Measurements from ENCODE around the gene RSPH9.
A peak's percentile ranks its signal among the peaks of the same experiment; 100 is the strongest.

The RSPH9 gene

DNA sequence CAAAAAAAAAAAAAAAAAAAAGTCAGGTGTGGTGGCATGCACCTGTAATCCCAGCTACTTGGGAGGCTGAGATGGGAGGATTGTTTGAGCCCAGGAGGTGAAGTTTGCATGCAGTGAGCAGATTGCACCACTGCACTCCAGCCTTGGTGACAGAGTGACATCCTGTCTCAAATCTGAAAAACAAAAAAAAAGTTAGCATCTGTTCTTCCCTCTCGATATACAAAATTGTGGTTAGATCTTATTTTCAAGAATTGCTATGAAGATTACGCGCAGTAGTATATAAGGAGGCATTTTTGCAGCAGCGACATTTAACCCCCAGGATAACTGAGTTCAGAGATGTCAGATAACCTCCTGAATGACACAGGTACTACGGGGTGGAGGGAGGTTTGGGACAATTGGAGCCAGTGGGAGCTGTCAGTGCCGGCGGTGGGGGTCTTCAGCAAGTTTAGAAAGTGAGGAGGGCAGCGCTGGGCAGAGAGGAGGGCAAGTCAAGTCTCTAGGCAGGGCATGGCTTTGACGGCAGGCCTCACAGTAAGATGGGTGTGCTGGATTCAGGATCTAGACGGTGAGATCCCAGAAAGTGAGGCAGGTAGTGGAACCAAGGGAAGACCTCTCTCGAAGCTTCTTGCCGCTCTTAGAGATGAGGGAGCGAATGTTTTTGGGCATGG is 68.9 kb downstream of the RSPH9 start:
- DNase-seq: no peak

GRCh38 chr6:43714311-43715055 is 69.6 kb downstream of the RSPH9 start:
- DNase-seq: no peak

GRCh38 chr6:43715056-43715788 is 70.4 kb downstream of the RSPH9 start:
- DNase-seq: no peak

DNA sequence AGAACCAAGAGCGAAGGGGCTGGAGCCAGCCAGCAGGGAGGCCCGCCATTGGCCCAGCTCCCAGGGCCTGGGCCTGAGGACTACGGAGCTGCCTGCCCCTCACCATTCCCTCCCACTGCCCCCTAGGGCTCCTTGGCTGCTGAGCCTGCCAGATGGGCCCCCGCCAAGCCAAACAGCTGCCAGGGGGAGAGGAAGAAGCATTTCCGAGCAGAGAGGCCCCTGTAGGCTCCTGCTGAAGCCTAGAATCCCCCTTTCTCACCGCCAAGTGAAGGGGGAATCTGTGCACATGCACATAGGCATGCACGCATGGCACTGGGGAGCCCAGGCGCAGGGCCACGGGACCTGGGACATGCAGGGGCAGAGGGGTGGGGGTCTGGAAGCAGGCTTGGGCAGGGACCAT is 71.3 kb downstream of the RSPH9 start:
- DNase-seq: peak in 8 of 14 donors; percentile 7 to 62 (median 20)

DNA sequence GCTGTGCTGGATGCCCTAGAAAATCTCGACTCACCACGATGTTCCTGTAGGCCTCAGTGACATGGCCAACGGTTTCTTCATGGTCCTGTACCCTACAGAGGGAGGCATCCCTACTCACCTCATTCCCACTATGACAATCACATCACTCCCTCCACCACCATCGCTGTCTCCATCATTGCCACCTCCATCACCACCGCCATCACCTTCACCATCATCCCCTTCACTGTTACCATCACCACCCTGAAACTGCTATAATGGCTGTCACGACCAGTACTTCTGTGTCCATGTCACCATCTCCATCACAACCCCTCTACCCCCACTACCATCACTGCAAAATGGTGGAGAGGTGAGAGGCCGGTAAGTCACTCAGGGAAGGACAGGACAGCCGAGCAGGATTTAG is 72.6 kb downstream of the RSPH9 start:
- no peak for DNase-seq

DNA sequence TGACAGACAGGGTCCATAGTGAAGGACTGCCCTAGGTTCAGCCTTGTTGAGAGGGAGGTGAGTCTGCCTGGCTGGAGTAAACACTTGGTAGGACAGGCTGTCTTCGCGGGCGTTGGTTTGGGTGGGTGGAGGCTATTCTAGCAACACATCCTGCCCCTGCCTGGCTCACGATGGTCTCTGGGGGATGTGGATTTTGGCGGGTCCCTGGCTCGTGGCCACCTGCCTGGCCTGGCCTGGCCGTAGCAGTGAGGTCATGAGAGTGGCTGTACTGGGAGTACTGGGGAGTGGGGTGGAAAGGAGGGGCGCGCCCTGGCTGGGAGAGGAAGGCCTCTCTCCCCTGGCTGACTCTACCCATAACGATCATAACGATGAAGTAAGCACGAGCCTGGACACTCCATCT is 73.0 kb downstream of the RSPH9 start:
- peak in 1 of 14 donors; percentile 11 for DNase-seq

- DNase-seq: no peak
These were observed 73.7 kb downstream of the RSPH9 start for GRCh38 chr6:43718387-43719105.

- no peak for DNase-seq
These were observed 74.7 kb downstream of the RSPH9 start for GRCh38 chr6:43719511-43719910.

DNA sequence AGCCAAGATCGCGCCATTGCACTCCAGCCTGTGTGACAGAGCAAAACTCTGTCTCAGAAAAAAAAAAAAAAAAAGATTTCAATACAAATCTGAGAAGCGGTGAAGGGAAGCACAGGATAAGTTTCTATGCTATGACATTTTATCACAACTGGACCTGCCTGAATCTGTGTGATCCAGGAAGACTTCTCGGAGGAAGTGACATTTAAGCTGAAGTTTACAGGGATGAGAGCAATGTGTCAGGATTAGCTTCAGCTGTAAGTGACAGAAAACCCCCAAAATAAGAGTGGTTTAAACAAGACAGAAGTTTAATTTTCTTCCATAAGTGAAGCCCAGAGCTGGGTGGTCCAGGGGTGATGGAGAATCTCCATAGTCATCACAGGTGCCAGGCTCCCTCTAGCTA is 76.2 kb downstream of the RSPH9 start:
- no peak for DNase-seq

Measured in C1 segment of cervical spinal cord (tissue), 14 donors.